CD4-positive, alpha-beta T cell (primary cell): ENCODE measurements around the gene MAP1LC3B2. TPM values are rescaled to one million over a fixed set of nuclear protein-coding genes. Genes with fewer than 3 reads are reported as not detected.

Experiments
- ATAC-seq: fragments of 200-7000 bp; cut with Tn5 transposase; one replicate; pipeline ENCODE4 v1.10.0; 2022; ENCODE audit warnings: mild to moderate bottlenecking; ENCODE audit not compliant: poor library complexity
- CTCF ChIA-PET: fragments of 350-600 bp; sonication (Branson Sonifier 250); formaldehyde crosslinking; loops from one replicate; lab custom pipeline; 2021; ENCODE audit warnings: antibody characterized with exemption, inconsistent platforms; lab: Charles Lee
- POLR2A ChIA-PET: fragments of 350-600 bp; sonication (Branson Sonifier 250); formaldehyde crosslinking; loops from one replicate; lab custom pipeline; 2021; ENCODE audit warnings: antibody characterized with exemption, inconsistent platforms; lab: Charles Lee
- DNase-seq, 14 experiments: peaks; one replicate each; pipeline ENCODE4 v3.0.0-alpha.2; 2013 to 2020; ENCODE audit warnings: mixed read lengths in 2 of 14
- H3K27ac ChIP-seq, 2 donors: one replicate each; pipeline versions ENCODE4 v1.5.1 to v1.7.0; 2013; ENCODE audit warnings: low read length in 2 of 2, low read depth in 1 of 2, mild to moderate bottlenecking in 1 of 2
- H3K27me3 ChIP-seq, 2 experiments: 1 replicate in 1 of 2; 2 replicates in 1 of 2; pipeline versions ENCODE4 v1.6.1 to v1.7.0; 2013; ENCODE audit warnings: low read length in 2 of 2, control low read depth in 1 of 2, mild to moderate bottlenecking in 1 of 2, moderate library complexity in 1 of 2; ENCODE audit not compliant: insufficient read depth in 2 of 2, control insufficient read depth in 1 of 2
- H3K36me3 ChIP-seq: one replicate; pipeline ENCODE4 v1.6.1; 2013; ENCODE audit warnings: low read length, control low read depth; ENCODE audit not compliant: insufficient read depth
- H3K4me1 ChIP-seq: one replicate; pipeline ENCODE4 v1.6.1; 2013; ENCODE audit warnings: low read length, control low read depth; ENCODE audit not compliant: insufficient read depth
- H3K4me3 ChIP-seq: one replicate; pipeline ENCODE4 v1.5.1; 2013; ENCODE audit warnings: mild to moderate bottlenecking, low read length, moderate library complexity
- H3K9me3 ChIP-seq, 2 experiments: 1 replicate in 1 of 2; 2 replicates in 1 of 2; pipeline versions ENCODE4 v1.6.1 to v1.7.0; 2013; ENCODE audit warnings: low read length in 2 of 2, mild to moderate bottlenecking in 2 of 2, control low read depth in 1 of 2, moderate library complexity in 1 of 2; ENCODE audit not compliant: control insufficient read depth in 1 of 2, insufficient read depth in 1 of 2
- H3K27ac Mint-ChIP-seq: one replicate; pipeline ENCODE4 v1.8.0; 2020; ENCODE audit warnings: mixed read lengths
- H3K27me3 Mint-ChIP-seq: one replicate; pipeline ENCODE4 v1.8.0; 2021; ENCODE audit warnings: mixed read lengths
- H3K36me3 Mint-ChIP-seq: one replicate; pipeline ENCODE4 v1.8.0; 2021; ENCODE audit warnings: low read depth, mixed read lengths
- H3K4me1 Mint-ChIP-seq: one replicate; pipeline ENCODE4 v1.8.0; 2021; ENCODE audit warnings: low read depth, mixed read lengths
- H3K4me3 Mint-ChIP-seq: one replicate; pipeline ENCODE4 v1.8.0; 2020; ENCODE audit warnings: mild to moderate bottlenecking, mixed read lengths
- H3K9me3 Mint-ChIP-seq: one replicate; pipeline ENCODE4 v1.8.0; 2020; ENCODE audit warnings: mixed read lengths
- intact Hi-C, 2 experiments: fragments of 100-400 bp; cut with DNase I in 1 of 2; cut with micrococcal nuclease in 1 of 2; formaldehyde crosslinking; loops; one replicate each; pipeline versions ENCODE4 v1.15.1 to v1.9.0; 2023 to 2025; cut with DNase I, micrococcal nuclease
- total RNA-seq, 174 experiments: library from RNA in 2 of 174; stranded (reverse) in 2 of 174; gene quantifications; one replicate each; pipeline ENCODE4 v1.2.3 and lab custom pipeline; 2021 to 2026
- TF ChIP-seq, protein P1 (sequence below): fragments of 200-600 bp; IDR thresholded peaks from one replicate; pipeline ENCODE4 v1.8.0; 2022; ENCODE audit warnings: antibody characterized with exemption, mild to moderate bottlenecking

MAP1LC3B2 gene
- total RNA-seq, 2 experiments from 2014 or later, result 1.5 to 2.1 TPM

GRCh38 chr12:116590561-116590960 is 31.4 kb downstream of the MAP1LC3B2 start:
- CTCF ChIA-PET, result no interaction called here
- DNase-seq (peak in 1 of 14 experiments; percentile 16), ATAC-seq (no peak)
- Histone ChIP-seq H3K27ac (no peak overlapping the region), H3K9me3 (peaks cover 0 to 5% of the 10 kb centered on the region in 2 experiments), H3K27me3 (no peaks in the 10 kb centered on the region), H3K36me3 (no peaks in the 10 kb centered on the region), H3K4me1 (peaks cover 34% of the 10 kb centered on the region), H3K4me3 (no peak overlapping the region)
- Mint-ChIP-seq H3K27ac (no peak overlapping the region), H3K9me3 (no peaks in the 10 kb centered on the region), H3K36me3 (no peaks in the 10 kb centered on the region), H3K4me3 (no peak overlapping the region), H3K27me3 (no peaks in the 10 kb centered on the region), H3K4me1 (peaks cover 36% of the 10 kb centered on the region)
- TF ChIP-seq, protein P1, sequence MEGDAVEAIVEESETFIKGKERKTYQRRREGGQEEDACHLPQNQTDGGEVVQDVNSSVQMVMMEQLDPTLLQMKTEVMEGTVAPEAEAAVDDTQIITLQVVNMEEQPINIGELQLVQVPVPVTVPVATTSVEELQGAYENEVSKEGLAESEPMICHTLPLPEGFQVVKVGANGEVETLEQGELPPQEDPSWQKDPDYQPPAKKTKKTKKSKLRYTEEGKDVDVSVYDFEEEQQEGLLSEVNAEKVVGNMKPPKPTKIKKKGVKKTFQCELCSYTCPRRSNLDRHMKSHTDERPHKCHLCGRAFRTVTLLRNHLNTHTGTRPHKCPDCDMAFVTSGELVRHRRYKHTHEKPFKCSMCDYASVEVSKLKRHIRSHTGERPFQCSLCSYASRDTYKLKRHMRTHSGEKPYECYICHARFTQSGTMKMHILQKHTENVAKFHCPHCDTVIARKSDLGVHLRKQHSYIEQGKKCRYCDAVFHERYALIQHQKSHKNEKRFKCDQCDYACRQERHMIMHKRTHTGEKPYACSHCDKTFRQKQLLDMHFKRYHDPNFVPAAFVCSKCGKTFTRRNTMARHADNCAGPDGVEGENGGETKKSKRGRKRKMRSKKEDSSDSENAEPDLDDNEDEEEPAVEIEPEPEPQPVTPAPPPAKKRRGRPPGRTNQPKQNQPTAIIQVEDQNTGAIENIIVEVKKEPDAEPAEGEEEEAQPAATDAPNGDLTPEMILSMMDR, result no peak
- intact Hi-C loops, result no loop called here
- POLR2A ChIA-PET, result interaction anchor here (0.7 kb wide), 1 partner anchor 31 kb away, joined by 4 read pairs; no protein-coding TSS in a partner anchor

GRCh38 chr12:116591855-116592637 is 32.9 kb downstream of the MAP1LC3B2 start:
- POLR2A ChIA-PET, result no interaction called here
- Mint-ChIP-seq H3K4me3 (no peak overlapping the region), H3K27ac (peak overlapping the region; percentile 69), H3K36me3 (no peaks in the 10 kb centered on the region), H3K9me3 (no peaks in the 10 kb centered on the region), H3K27me3 (no peaks in the 10 kb centered on the region), H3K4me1 (peaks cover 41% of the 10 kb centered on the region)
- ATAC-seq (no peak), DNase-seq (no peak)
- TF ChIP-seq, protein P1, result no peak
- Histone ChIP-seq H3K4me1 (peaks cover 38% of the 10 kb centered on the region), H3K9me3 (no peaks in the 10 kb centered on the region), H3K36me3 (no peaks in the 10 kb centered on the region), H3K4me3 (no peak overlapping the region), H3K27me3 (no peaks in the 10 kb centered on the region), H3K27ac (no peak overlapping the region)
- CTCF ChIA-PET, result no interaction called here
- intact Hi-C loops, result no loop called here

- no peaks in the 10 kb centered on the region for H3K36me3 Mint-ChIP-seq
- no peak overlapping the region for H3K27ac ChIP-seq
- no peak overlapping the region for H3K4me3 ChIP-seq
- CTCF ChIA-PET, result no interaction called here
- peaks cover 38% of the 10 kb centered on the region for H3K4me1 ChIP-seq
- TF ChIP-seq, protein P1, result no peak
- peak overlapping the region; percentile 69 for H3K27ac Mint-ChIP-seq
- DNase-seq (peak in 2 of 14 experiments; percentile 34 to 51), ATAC-seq (no peak)
- H3K9me3 ChIP-seq, result no peaks in the 10 kb centered on the region
- no peaks in the 10 kb centered on the region for H3K27me3 Mint-ChIP-seq
- no peaks in the 10 kb centered on the region for H3K36me3 ChIP-seq
- no peaks in the 10 kb centered on the region for H3K9me3 Mint-ChIP-seq
- no peaks in the 10 kb centered on the region for H3K27me3 ChIP-seq
- intact Hi-C loops, result no loop called here
- peaks cover 41% of the 10 kb centered on the region for H3K4me1 Mint-ChIP-seq
- H3K4me3 Mint-ChIP-seq, result no peak overlapping the region
- POLR2A ChIA-PET, result no interaction called here
These were observed 33.5 kb downstream of the MAP1LC3B2 start for GRCh38 chr12:116592731-116593130.
